Muscle of arm (tissue), 12 donors: Measurements from ENCODE around the gene S1PR1. TPM values are rescaled to one million over a fixed set of nuclear protein-coding genes. Genes with fewer than 3 reads are reported as not detected.
"Not testable (repeated sequence)": the region's sequence is repeated elsewhere in the genome, so short reads cannot be mapped to it uniquely, and the experiment has no call there.

Source experiments
- DNase-seq: peaks from one replicate; pipeline ENCODE4 v3.0.0-alpha.2; 2013
- polyA plus RNA-seq, 12 donors: library from polyadenylated mRNA; unstranded; fragments of 120-200 nt; gene quantifications; one replicate each; pipeline ENCODE4 v1.2.1, GENCODE V29; 2013; ENCODE audit not compliant: insufficient read length in 12 of 12

The S1PR1 gene
- polyA plus RNA-seq, 12 donors = 11.1 to 23.8 (median 14.3) TPM; not detected in 1

- DNase-seq = no peak
Measured at GRCh38 chr1:101217148-101217547, 19.7 kb upstream of the S1PR1 start.

- DNase-seq = not testable (repeated sequence)
Measured at GRCh38 chr1:101218968-101219367, 17.9 kb upstream of the S1PR1 start.

DNA sequence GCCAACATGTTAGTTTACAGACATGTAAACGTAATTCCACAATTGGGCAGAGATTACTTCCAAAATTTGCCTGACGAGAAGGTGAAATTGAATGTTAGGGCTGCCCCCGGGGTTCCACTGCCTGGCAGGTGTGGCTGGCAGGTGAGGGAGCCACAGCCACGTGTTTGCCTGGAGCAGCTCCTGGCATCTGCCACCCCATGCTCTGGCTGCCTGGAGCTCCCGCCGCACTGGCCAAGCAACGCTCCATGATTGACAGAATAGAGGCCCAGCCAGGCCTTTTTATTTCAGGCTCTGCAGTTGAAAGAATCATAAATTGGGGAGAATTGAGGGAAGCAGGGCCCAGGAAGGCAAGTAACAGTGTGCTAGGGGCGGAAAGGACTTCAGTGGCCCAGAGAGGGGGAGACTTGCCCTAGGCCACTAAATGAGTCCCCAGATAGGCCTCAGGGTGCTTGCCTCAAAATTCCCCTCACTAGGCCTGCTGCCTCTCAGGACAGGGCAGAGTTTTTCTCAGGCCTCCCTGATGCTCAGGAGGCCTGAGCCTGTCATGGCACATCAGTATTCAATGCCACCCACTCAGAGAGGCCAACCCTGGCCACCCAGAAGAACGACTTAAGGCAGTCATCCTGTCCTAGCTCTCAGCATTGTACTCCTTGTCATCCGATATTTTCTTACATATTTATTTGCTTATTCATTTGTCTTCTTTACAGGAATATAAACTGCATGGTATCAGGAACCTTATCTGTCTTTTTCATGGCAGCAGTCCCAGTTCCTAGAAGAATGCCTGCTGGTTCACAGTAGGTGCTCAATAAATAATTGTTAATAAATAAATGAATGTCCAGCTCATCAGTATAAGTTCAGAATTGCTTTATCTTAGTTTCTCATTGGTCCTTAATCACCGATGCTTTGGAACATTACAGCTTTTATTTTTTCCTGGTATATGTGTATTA is 16.6 kb upstream of the S1PR1 start:
- no peak for DNase-seq

DNA sequence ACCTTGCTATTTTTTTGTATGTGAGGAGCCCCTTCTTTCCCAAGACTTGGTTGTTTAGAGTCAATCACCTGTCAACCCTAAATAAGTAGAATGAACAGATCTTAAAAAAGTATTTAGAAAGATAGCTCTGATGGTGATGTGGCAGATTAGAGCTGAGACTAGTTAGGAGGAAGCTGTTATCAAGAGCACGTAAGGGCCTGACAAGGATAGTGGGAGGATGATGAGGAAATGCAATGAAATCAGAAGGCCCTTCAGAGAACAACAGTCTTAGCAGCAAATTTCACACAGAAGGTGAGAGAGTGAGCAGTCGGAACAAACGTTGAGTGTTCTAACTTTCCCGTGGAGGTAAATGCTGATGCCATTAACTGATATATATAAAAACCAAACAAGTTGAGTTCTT is 15.9 kb upstream of the S1PR1 start:
- no peak for DNase-seq

GRCh38 chr1:101221945-101222429 is 14.8 kb upstream of the S1PR1 start:
- DNase-seq = no peak

- no peak for DNase-seq
Measured at GRCh38 chr1:101227837-101228236, 9.0 kb upstream of the S1PR1 start.

DNA sequence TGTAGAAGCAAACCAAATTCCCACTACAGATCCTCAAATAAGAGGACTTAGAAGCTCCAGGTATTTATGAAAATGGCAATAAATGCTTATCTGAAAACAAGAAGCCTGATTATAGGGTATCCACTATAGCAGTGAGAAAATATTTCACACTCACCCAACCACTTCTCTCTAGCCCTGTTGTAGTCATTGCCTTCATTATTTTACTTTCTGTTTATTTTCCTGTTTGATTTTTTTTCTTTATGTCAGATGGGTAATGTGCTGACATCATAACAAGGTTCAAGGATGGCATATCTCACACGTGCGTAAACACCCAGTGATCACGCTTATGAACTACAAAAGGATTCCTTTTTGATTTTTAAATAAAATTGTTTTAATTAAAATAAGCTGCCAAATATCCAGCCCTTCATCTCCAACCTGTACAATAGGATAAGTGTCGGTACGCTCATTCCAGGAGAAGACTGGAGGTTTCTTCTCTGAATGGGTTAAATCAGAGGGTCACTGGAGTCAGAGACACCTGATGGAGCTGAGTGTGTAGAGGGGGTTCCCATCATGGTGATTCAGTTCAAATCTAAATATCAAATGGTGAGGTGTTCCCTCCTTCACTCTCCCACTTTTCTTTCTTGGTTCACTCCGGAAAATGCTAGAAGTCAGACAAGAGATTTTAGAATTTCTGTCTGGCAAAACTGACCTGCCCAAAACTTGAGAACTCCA is 8.2 kb upstream of the S1PR1 start:
- no peak for DNase-seq

GRCh38 chr1:101232182-101232581 is 4.6 kb upstream of the S1PR1 start:
- not testable (repeated sequence) for DNase-seq

GRCh38 chr1:101233495-101233894 is 3.3 kb upstream of the S1PR1 start:
- DNase-seq = no peak

- no peak for DNase-seq
Measured at GRCh38 chr1:101235216-101235695, 1.6 kb upstream of the S1PR1 start.

DNA sequence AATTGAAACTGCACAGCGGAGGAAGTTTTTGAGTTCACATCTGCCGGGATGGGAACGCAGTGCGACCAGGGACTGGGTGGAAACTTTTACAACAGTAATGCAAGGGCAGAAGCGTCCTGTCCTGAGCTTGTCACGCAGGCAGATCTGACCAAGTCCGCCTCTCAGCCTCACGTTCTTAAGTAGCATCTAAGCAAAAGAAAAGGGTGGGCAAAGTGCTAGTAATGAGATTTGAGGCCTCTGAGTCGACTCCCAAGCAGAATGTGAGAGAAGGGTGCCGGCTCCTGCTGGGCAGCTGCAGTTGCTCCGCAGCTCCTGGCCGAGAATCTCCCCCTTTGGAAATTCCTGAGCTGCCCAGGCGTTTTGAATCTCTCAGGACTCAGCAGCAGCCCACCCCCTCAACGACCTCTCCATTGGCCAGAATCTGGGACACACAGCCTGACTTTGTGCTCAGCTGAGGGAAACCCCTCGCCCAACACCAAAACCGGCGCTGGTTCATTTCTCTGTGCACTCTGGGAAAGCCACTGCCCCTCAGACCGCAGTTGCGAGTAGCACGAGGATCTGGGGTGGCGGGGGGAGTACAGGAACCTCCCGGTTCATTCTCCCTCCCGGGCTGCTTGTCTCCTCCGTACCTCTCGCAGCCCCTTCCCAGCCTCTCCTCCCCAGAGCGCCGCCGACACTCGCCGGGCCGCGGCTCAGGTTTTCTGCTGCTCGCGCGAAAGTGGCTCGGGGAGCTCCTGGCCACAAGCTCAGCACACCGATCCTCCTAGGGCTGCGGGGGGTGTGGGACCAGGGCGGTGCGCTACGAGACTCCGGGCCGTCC is 913 bp upstream of the S1PR1 start:
- DNase-seq = peak; percentile 35

DNA sequence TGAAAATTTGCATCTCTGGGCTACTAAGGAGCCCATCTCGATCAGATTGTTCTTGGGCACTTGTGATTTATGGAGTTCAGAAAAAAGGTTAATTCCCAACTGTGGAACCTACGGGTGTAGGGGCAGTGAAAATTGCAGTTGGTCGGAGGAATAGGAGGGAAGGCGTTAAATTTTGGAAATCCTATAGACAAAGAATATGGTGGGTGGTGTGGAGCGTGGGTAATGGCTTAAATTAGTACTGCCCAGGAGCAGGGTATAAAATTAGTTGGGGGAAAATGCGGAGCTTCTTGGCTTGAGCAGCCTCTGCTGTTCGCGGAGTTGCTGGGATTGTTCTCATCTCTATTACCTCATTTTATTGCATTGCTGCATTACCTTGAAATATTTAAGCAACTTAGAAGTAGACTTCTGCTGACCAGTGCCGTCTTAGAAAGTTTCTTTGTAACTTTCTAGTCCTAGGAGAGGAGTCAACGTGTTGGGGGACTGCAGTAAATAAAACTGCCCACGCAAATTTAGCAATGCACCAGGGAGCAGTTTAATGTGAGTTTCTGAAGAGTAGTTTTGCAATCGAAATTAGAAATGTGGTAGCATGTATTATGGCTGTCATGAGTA is 514 bp downstream of the S1PR1 start:
- no peak for DNase-seq

GRCh38 chr1:101238031-101238628 is 1.3 kb downstream of the S1PR1 start:
- no peak for DNase-seq

DNA sequence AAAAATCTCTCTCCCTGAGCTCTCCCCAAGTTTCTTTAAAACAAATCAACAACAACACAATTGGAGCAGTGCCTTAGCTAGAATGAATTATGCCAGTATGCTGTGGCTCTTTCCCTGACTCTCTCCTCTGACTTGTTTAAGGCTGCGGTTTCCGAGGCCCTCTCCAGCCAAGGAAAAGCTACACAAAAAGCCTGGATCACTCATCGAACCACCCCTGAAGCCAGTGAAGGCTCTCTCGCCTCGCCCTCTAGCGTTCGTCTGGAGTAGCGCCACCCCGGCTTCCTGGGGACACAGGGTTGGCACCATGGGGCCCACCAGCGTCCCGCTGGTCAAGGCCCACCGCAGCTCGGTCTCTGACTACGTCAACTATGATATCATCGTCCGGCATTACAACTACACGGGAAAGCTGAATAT is 1.9 kb downstream of the S1PR1 start:
- DNase-seq = peak; percentile 72

DNA sequence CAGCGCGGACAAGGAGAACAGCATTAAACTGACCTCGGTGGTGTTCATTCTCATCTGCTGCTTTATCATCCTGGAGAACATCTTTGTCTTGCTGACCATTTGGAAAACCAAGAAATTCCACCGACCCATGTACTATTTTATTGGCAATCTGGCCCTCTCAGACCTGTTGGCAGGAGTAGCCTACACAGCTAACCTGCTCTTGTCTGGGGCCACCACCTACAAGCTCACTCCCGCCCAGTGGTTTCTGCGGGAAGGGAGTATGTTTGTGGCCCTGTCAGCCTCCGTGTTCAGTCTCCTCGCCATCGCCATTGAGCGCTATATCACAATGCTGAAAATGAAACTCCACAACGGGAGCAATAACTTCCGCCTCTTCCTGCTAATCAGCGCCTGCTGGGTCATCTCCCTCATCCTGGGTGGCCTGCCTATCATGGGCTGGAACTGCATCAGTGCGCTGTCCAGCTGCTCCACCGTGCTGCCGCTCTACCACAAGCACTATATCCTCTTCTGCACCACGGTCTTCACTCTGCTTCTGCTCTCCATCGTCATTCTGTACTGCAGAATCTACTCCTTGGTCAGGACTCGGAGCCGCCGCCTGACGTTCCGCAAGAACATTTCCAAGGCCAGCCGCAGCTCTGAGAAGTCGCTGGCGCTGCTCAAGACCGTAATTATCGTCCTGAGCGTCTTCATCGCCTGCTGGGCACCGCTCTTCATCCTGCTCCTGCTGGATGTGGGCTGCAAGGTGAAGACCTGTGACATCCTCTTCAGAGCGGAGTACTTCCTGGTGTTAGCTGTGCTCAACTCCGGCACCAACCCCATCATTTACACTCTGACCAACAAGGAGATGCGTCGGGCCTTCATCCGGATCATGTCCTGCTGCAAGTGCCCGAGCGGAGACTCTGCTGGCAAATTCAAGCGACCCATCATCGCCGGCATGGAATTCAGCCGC is 2.5 kb downstream of the S1PR1 start:
- no peak for DNase-seq

- DNase-seq = no peak
Measured at GRCh38 chr1:101240041-101240430, 3.2 kb downstream of the S1PR1 start.

DNA sequence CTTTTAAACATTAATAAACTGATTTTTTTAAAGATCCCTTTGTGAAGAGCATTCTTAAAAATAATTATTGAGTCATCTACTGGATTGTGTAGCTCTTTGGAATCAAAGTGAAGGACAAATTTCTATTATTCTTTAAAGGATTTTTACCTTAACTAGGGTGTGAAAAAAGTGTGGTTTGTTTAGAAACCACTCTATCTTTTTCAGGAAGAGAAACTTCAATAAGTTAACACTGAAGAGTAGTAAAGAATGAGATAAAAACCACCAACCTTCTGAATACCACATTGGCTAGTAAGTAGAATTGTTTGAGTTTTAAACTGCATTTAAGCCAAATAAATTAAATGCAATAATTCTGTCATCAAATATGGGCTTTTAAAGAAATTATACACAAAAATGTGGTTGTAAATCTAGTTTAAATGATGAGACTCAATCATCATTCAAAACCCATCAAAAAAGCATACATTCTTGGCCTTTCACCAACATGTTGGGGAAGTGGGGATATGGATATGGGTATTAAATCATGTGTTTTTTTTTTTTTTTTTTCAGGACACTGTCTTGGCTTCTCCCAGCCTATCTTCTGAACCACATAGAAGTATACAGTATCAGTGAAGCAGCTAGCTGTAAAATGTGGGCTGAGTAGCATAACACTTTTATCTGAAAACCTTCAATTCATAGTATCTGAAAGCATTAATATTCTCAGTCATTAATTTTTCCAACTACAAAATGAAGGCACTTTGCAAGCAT is 4.8 kb downstream of the S1PR1 start:
- no peak for DNase-seq

DNA sequence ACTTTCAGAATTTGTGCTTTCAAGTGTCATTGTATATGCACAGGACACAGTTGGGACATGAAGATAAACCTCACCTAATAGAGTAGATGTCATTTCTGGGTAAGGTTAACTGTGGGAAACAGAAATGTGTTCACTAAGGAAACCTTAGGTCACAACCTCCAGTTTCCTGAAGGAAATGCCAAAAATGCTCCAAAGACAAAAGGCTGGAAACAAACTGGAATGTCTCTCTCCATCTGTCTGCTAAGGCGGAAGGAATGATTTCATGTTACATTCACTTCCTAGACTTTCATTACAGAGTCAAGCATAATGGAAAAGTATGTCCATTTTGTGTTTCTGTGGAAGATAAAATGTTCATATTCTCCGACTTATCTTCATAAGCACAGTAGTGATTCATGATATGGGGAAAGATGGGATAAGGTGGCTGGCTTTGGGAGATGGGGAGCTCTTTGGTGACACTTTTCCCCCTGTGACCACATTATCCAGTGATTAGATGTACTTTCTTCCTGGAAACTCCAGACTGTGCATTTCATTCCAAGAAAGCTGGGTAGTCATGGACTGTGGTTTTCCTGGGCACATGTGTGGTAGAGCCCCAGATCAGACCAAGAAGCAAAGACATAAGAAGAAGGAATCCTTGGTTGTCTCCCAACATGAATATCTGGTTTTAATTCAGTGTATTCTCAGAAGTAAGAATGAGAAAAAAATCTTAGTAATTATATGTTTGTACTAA is 5.7 kb downstream of the S1PR1 start:
- DNase-seq = no peak
